Neural cell (in vitro differentiated cells): ENCODE results near the gene PCLO.

ENCODE experiments used
- RAD21 ChIP-seq: fragments of 450-650 bp; conservative IDR thresholded peaks from 2 replicates; pipeline ENCODE4 v1.6.1; 2014; ENCODE audit warnings: antibody characterized with exemption, mild to moderate bottlenecking, moderate library complexity
- TF ChIP-seq, protein P1 (sequence below): fragments of 450-650 bp; IDR thresholded peaks from 2 replicates; pipeline ENCODE4 v1.5.1; 2014; ENCODE audit warnings: antibody characterized with exemption, mild to moderate bottlenecking, moderate library complexity; ENCODE audit not compliant: poor library complexity, severe bottlenecking

GRCh38 chr7:82704121-82704520 is 458.6 kb downstream of the PCLO start:
- TF ChIP-seq, protein P1, sequence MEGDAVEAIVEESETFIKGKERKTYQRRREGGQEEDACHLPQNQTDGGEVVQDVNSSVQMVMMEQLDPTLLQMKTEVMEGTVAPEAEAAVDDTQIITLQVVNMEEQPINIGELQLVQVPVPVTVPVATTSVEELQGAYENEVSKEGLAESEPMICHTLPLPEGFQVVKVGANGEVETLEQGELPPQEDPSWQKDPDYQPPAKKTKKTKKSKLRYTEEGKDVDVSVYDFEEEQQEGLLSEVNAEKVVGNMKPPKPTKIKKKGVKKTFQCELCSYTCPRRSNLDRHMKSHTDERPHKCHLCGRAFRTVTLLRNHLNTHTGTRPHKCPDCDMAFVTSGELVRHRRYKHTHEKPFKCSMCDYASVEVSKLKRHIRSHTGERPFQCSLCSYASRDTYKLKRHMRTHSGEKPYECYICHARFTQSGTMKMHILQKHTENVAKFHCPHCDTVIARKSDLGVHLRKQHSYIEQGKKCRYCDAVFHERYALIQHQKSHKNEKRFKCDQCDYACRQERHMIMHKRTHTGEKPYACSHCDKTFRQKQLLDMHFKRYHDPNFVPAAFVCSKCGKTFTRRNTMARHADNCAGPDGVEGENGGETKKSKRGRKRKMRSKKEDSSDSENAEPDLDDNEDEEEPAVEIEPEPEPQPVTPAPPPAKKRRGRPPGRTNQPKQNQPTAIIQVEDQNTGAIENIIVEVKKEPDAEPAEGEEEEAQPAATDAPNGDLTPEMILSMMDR: no peak
- TF ChIP-seq RAD21: no peak
